LNCaP clone FGC (cell line): ENCODE measurements around the gene ROBO3.
A peak's percentile ranks its signal among the peaks of the same experiment; 100 is the strongest.

ENCODE experiments used
- DNase-seq: peaks from one replicate; pipeline ENCODE4 v3.0.0-alpha.2; 2011; ENCODE audit warnings: low read depth
- H3K4me3 ChIP-seq: 2 replicates; pipeline ENCODE4 v1.5.1; 2011; ENCODE audit warnings: mild to moderate bottlenecking, low read depth, low read length, control low read depth
- TF ChIP-seq, protein P1 (sequence below): IDR thresholded peaks from 2 replicates; pipeline ENCODE4 v1.5.1; 2012; ENCODE audit warnings: mild to moderate bottlenecking; ENCODE audit not compliant: control insufficient read depth, insufficient read depth; ENCODE audit errors: extremely low read depth

The ROBO3 gene

DNA sequence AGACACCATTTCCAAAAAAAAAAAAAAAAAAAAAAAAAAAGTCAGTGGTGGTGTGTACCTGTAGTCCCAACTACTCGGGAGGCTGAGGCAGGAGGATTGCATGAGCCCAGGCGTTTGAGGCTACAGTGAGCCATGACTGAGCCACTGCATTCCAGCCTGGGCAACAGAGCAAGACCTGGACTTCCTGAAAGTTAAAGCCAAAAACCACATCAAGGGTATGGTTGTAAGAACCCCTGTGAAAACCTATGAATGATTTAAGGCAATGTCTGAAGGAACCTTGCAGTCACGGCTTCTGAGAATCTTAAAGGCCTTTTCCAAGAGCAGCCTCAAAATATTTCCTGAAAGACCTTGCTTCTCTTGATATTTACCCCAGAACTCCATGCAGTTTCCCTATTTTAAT is 34.5 kb upstream of the ROBO3 start:
- no peak for DNase-seq
- H3K4me3 ChIP-seq = no peak overlapping the region
- TF ChIP-seq, protein P1, sequence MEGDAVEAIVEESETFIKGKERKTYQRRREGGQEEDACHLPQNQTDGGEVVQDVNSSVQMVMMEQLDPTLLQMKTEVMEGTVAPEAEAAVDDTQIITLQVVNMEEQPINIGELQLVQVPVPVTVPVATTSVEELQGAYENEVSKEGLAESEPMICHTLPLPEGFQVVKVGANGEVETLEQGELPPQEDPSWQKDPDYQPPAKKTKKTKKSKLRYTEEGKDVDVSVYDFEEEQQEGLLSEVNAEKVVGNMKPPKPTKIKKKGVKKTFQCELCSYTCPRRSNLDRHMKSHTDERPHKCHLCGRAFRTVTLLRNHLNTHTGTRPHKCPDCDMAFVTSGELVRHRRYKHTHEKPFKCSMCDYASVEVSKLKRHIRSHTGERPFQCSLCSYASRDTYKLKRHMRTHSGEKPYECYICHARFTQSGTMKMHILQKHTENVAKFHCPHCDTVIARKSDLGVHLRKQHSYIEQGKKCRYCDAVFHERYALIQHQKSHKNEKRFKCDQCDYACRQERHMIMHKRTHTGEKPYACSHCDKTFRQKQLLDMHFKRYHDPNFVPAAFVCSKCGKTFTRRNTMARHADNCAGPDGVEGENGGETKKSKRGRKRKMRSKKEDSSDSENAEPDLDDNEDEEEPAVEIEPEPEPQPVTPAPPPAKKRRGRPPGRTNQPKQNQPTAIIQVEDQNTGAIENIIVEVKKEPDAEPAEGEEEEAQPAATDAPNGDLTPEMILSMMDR = no peak

GRCh38 chr11:124831897-124832296 is 33.3 kb upstream of the ROBO3 start:
- TF ChIP-seq, protein P1 = no peak

GRCh38 chr11:124832571-124832970 is 32.7 kb upstream of the ROBO3 start:
- no peak overlapping the region for H3K4me3 ChIP-seq
- DNase-seq = no peak
- TF ChIP-seq, protein P1 = no peak

More at GRCh38 chr11:124831897-124832296, 33.3 kb upstream of the ROBO3 start:
- H3K4me3 ChIP-seq = no peak overlapping the region
- no peak for DNase-seq

DNA sequence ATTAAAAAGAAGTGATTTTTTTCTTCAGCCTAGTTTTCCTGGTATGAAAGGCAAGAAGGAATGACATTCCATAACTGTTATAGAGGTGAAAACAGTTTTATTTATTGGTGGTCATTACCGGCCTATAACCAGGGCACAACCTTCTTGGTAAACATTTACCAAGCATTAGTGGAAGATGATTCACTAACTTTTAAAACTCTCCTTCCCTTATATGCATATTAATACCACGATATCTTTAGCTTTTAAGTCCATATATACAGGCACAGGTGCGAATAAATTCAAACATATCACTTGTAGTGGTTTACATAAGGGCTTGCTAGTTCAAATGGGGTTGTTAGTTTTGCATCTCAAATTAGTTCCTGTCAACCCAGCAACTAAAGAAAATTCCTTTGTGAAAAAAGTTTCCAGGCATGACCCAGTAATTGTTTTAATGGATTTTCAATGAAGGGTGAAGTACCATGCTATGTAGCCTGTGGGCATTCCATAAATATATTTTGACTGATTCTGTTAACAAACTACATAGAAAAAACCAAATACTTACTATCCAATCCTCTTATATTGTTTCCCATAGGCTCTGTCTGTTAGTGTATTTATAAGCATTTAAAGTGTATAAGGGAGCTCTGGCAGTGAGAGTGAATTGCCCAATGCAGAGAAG is 30.6 kb upstream of the ROBO3 start:
- H3K4me3 ChIP-seq = no peak overlapping the region
- TF ChIP-seq, protein P1 = no peak
- no peak for DNase-seq

GRCh38 chr11:124835918-124836317 is 29.3 kb upstream of the ROBO3 start:
- TF ChIP-seq, protein P1 = no peak
- DNase-seq = no peak
- H3K4me3 ChIP-seq = no peak overlapping the region

DNA sequence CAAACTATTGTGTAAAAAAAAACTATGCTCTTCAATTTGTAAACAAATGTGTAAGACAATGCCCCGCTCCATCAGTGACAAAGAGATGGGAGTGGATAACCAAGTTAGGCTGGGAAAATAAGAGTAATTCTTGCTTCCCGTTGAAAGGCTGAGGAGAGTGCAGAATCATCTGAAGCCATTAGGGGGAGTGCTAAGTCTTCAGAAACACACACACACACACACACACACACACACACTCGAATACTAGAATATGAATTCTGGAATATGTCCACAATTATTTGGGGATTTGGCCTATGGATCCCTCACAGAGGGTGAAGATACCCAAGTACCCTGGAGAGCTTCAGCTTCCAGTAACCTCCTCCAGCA is 27.8 kb upstream of the ROBO3 start:
- peak; percentile 61 for DNase-seq
- TF ChIP-seq, protein P1 = peak; percentile 71
- no peak overlapping the region for H3K4me3 ChIP-seq

- H3K4me3 ChIP-seq = no peak overlapping the region
- TF ChIP-seq, protein P1 = no peak
Measured at GRCh38 chr11:124838805-124839127, 26.5 kb upstream of the ROBO3 start.

More at GRCh38 chr11:124838805-124839127, 26.5 kb upstream of the ROBO3 start:
- DNase-seq = no peak
